HG02678 (cell line): ENCODE results near the gene ROCK2.
"Not testable (repeated sequence)": the region's sequence is repeated elsewhere in the genome, so short reads cannot be mapped to it uniquely, and the experiment has no call there.

Experiments
- ATAC-seq: cut with Tn5 transposase; IDR thresholded peaks from one replicate; pipeline ENCODE4 v1.9.1; 2021; ENCODE audit warnings: mild to moderate bottlenecking, moderate library complexity; ENCODE audit not compliant: unreplicated experiment

The ROCK2 gene

GRCh38 chr2:11342551-11343367 lies 1.7 kb downstream of the ROCK2 start:
- no peak for ATAC-seq

GRCh38 chr2:11340717-11341116 lies 3.7 kb downstream of the ROCK2 start:
- ATAC-seq, result no peak

GRCh38 chr2:11339508-11340083 lies 4.8 kb downstream of the ROCK2 start:
- no peak for ATAC-seq

- ATAC-seq, result no peak
Observed at GRCh38 chr2:11338580-11338979, 5.9 kb downstream of the ROCK2 start.

GRCh38 chr2:11337909-11338308 lies 6.5 kb downstream of the ROCK2 start:
- no peak for ATAC-seq

GRCh38 chr2:11336189-11336588 lies 8.2 kb downstream of the ROCK2 start:
- no peak for ATAC-seq

- no peak for ATAC-seq
Observed at GRCh38 chr2:11333427-11334183, 10.8 kb downstream of the ROCK2 start.

- ATAC-seq, result no peak
Observed at GRCh38 chr2:11332596-11332995, 11.8 kb downstream of the ROCK2 start.

- no peak for ATAC-seq
Observed at GRCh38 chr2:11330457-11331142, 13.8 kb downstream of the ROCK2 start.

- ATAC-seq, result no peak
Observed at GRCh38 chr2:11329776-11330175, 14.7 kb downstream of the ROCK2 start.

GRCh38 chr2:11328522-11328921 lies 15.9 kb downstream of the ROCK2 start:
- not testable (repeated sequence) for ATAC-seq

- ATAC-seq, result no peak
Observed at GRCh38 chr2:11327871-11328270, 16.6 kb downstream of the ROCK2 start.

- no peak for ATAC-seq
Observed at GRCh38 chr2:11326677-11327211, 17.7 kb downstream of the ROCK2 start.

- ATAC-seq, result no peak
Observed at GRCh38 chr2:11325961-11326676, 18.3 kb downstream of the ROCK2 start.

GRCh38 chr2:11321847-11322246 lies 22.6 kb downstream of the ROCK2 start:
- ATAC-seq, result no peak

- ATAC-seq, result no peak
Observed at GRCh38 chr2:11320698-11321492, 23.5 kb downstream of the ROCK2 start.

- no peak for ATAC-seq
Observed at GRCh38 chr2:11319939-11320338, 24.5 kb downstream of the ROCK2 start.

- ATAC-seq, result no peak
Observed at GRCh38 chr2:11315074-11315705, 29.2 kb downstream of the ROCK2 start.

- no peak for ATAC-seq
Observed at GRCh38 chr2:11314487-11314886, 29.9 kb downstream of the ROCK2 start.
